Stimulated activated CD4-positive, alpha-beta T cell treated with anti-CD3 and anti-CD28 coated beads, TNF-alpha, amount 100 ng/mL, for 48 hours (primary cell): Measurements from ENCODE around the gene NDUFC2.
"Not testable (repeated sequence)": the region's sequence is repeated elsewhere in the genome, so short reads cannot be mapped to it uniquely, and the experiment has no call there.

Experiments used
- DNase-seq, 3 donors: peaks; one replicate each; pipeline ENCODE4 v3.0.0-alpha.2; 2020; ENCODE audit warnings: low read depth in 3 of 3

NDUFC2 gene

DNA sequence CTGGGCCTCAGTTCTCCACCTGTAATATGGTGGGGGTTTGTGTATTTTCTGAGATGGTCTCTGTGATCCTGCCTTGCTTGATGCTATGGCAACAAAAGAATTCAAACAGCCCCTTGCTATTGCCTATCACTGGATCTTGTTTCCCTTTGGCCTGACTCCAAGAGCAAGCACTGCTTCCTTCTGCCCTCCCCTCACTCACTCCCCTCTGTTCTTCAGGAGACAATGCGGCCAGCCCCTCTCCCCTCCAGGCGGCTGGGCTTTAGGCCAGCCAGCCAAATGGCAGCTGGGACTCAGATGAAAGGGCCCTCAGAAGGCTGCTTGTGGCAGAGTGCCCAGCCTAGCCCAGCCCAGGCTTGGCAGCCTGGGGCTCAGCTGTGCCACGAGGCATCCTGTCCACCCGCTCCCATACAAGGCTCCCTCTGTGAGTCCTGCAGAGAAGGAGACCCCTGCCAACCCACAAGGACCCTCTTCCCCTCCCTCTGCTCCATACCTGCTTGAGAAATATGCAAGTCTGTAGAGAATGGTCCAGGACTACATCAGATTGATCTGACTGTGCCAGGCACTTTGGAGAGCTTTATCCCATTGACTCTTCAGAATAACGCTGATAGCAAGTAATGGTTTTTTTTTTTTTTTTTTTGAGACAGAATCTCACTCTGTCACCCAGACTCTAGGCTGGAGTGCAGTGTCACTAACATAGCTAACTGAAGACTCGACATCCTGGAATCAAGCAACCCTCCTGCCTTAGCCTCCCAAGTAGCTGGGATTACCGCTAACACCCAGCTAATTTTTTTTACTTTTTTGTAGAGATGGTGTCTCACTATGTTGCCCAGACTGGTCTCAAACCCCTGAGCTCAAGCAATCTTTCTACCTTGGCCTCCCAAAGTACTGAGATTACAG lies 49.0 kb downstream of the NDUFC2 start:
- DNase-seq: no peak

DNA sequence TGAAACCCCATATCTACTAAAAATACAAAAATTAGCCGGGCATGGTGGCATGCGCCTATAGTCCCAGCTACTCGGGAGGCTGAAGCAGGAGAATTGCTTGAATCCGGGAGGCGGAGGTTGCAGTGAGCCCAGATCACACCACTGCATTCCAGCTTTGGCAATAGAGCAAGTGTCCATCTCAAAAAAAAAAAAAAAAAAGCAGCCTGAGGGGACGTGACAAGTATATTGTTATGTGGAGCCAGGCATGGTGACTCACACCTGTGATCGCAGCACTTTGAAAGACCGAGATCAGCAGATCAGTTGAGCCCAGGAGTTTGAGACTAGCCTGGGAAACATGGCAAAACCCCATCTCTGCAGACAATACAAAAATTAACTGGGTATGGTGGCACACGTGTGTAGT lies 51.2 kb downstream of the NDUFC2 start:
- DNase-seq: not testable (repeated sequence)

DNA sequence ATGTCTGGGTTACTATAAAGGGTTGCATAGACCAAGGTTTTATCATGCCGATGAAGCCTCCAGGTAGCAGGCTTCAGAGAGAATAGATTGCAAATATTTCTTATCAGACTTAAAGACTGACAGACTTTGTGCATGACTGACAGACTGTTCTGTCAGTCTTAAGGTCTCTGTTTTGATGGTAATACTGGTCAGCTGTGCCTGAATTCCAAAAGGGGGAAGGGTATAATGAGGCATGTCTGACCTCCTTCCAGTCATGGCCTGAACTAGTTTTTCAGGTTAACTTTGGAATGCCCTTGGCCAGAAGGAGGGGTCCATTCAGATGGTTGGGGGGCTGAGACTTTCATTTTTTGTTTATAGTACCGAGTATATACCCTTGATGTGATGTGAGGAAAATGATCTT lies 51.9 kb downstream of the NDUFC2 start:
- no peak for DNase-seq

DNA sequence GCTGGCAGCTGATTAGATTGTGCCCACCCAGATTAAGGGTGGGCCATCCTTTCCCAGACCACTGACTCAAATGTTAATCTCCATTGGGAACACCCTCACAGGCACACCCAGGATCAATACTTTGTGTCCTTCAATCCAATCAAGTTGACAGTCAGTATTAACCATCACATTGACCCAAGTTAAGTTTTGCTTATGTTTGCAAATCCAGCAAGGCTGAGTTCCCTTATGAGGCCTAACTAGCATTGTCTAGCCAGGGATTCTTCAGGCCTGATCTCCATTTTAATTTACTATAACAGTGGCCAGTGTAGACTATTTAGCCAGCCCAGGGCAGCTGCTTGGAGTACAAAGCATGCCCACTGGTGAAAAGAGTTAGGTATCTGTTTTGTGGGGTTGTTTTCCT lies 54.3 kb downstream of the NDUFC2 start:
- DNase-seq: no peak

DNA sequence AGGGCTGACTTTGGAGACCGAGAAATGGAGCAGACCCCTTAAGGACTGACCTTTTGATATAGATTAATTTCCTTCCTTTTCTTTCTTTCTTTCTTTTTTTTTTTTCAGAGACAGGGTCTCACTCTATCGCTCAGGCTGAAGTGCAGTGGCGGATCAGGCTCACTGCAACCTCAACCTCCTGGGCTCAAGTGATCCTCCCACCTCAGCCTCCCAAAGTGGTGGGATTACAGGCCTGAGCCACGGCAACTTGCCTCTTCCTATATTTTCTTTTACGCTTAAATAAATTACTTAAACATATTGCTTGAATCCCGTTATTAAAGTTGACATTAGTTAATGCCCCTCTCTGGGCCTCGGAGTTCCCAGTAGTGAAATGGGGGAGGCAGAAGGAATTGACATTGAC lies 56.2 kb downstream of the NDUFC2 start:
- DNase-seq: no peak

DNA sequence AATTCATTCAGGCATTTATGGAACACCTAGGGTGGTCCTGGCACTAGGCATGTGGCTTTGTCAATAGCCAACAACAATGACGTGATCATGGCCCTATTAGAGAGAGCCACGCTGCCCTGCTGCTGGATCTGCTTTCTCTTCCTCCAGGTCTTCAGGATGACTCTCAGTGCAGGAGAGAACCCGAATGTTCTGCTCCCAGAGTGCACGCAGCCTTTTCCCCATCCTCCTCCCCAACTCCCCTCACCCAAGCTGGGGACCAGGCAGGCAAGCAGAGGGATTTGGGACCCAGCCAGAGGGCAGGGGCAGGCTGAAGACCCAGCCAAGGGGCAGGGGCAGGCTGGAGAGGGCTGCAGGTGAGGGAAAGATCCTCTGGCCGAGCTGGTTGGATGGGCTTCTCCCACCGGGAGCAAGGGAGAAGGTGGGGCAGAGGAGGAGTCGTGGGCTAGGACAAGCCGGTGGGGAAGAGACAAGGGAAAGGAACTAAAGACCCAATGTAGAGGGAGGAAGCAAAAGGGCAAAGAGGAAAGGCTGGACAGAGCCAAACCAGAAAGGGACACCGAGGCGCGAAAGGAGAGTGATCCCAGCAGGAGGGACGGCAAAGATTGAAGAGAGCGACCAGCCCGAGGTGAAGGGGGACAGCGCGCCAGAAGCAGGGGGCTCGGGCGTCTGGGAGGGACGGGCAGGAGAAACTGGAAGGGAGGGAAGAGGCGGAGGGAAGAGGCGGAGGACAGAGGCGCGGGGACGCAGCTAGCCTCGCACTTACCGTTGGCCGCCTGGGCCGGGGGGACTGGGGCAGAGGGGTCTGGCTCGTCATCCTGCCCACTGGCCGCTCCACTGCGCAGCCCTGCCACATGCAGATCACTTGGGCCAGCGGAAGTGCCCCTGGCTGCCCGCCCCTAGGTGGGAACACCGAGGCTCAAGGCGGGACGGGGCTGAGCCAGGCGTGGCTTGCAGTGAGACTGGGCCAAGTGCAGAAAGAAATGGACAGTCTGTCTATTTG lies 57.0 kb downstream of the NDUFC2 start, which contains the start of gene KCTD14:
TSS of gene KCTD14 (minus strand) at position 880 of the 1,000 bp plus-strand sequence. CDS start at position 853, 27 bp downstream.
- DNase-seq: no peak

DNA sequence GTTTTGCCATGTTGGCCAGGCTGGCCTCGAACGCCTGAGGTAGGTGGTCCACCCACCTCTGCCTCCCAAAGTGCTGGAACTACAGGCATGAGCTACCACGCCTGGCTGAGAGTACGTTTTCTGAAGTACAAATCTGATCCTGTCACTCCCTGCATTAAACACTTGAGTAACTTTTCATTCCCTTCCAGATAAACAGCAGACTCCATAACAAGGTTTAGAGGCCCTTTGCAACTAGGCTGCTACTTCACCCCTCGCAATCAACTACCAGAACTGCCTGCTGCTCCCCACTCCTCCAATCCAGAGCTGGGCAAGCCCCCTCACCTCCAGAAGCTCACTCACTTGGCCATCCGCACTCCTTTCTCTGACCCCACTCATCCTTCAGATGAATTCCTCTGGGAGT lies 58.1 kb downstream of the NDUFC2 start:
- no peak for DNase-seq

DNA sequence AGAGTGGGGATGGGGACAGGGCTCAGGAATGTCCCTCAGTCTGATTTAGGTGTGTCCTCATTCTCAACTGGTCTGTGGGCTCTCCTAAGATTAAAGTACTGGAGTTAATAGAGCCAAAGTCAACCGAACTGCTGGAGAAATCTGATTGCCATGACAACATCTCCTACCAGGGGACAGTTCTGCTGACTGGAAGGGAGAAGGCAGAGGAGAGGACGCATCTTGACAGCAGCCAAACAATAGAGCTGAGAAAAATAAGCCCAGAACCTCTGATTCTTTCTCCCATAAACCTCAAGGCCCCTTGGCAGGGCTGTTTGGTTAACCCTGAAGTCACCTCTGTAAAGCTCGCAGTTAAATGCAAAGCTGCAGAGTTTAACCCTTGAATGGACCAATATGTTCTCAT lies 59.4 kb downstream of the NDUFC2 start:
- DNase-seq: no peak

DNA sequence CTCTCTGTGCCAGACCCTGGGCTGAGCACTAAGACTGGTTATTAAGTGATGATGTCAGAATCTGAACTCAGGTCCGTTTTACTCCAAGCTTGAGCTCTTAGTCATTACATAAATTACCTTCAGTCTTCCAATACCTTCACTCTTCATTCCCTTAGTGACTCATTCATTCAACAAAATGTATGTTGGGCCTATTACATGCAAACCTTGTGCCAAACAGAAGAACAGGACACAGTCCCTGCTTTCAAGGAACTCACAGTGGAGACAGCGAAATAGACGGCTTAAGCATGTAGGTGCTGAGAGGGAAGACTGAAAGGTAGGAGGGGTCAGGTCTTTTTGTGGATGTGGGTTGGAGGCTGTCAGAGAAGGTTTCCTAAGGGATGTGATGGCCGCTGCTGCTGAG lies 59.9 kb downstream of the NDUFC2 start:
- DNase-seq: no peak
